ENCODE results near the gene PCDHGA1. TPM values are rescaled to one million over a fixed set of nuclear protein-coding genes. Genes with fewer than 3 reads are reported as not detected.

Gene PCDHGA1
- total RNA-seq, 6 experiments from 2014 or later: 0.04 to 0.18 (median 0.12) TPM; not detected in 1

DNA sequence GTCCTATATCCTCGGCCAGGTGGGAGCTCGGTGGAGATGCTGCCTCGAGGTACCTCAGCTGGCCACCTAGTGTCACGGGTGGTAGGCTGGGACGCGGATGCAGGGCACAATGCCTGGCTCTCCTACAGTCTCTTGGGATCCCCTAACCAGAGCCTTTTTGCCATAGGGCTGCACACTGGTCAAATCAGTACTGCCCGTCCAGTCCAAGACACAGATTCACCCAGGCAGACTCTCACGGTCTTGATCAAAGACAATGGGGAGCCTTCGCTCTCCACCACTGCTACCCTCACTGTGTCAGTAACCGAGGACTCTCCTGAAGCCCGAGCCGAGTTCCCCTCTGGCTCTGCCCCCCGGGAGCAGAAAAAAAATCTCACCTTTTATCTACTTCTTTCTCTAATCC, 147.5 kb downstream of the PCDHGA1 start:
- Histone ChIP-seq H3K36me3 (no peaks in the 10 kb centered on the region), H3K27me3 (peaks cover 0 to 4% of the 10 kb centered on the region in 2 donors), H3K27ac (no peak overlapping the region), H3K9me3 (no peaks in the 10 kb centered on the region), H3K4me1 (peaks cover 0 to 8% (median 2%) of the 10 kb centered on the region in 4 donors), H3K4me3 (peak overlapping the region in 1 of 3 donors; percentile 1)
- DNase-seq: no peak
- no peak for TF ChIP-seq POLR2A (IDR thresholded peaks at IDR 0.05)
- TF ChIP-seq, protein P1, sequence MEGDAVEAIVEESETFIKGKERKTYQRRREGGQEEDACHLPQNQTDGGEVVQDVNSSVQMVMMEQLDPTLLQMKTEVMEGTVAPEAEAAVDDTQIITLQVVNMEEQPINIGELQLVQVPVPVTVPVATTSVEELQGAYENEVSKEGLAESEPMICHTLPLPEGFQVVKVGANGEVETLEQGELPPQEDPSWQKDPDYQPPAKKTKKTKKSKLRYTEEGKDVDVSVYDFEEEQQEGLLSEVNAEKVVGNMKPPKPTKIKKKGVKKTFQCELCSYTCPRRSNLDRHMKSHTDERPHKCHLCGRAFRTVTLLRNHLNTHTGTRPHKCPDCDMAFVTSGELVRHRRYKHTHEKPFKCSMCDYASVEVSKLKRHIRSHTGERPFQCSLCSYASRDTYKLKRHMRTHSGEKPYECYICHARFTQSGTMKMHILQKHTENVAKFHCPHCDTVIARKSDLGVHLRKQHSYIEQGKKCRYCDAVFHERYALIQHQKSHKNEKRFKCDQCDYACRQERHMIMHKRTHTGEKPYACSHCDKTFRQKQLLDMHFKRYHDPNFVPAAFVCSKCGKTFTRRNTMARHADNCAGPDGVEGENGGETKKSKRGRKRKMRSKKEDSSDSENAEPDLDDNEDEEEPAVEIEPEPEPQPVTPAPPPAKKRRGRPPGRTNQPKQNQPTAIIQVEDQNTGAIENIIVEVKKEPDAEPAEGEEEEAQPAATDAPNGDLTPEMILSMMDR (IDR thresholded peaks at IDR 0.05): no peak
- WGBS (ENCODE audit: insufficient coverage, low coverage, low lambda C conversion rate, missing lambda C conversion rate): 49% methylated on average over 8 of the region's 13 CpGs
- ATAC-seq: no peak
- intact Hi-C loops (cut with DNase I): loop anchor here in 1 of 2 donors (10.0 kb wide), 1 partner anchor 47 kb away; no protein-coding TSS in a partner anchor

DNA sequence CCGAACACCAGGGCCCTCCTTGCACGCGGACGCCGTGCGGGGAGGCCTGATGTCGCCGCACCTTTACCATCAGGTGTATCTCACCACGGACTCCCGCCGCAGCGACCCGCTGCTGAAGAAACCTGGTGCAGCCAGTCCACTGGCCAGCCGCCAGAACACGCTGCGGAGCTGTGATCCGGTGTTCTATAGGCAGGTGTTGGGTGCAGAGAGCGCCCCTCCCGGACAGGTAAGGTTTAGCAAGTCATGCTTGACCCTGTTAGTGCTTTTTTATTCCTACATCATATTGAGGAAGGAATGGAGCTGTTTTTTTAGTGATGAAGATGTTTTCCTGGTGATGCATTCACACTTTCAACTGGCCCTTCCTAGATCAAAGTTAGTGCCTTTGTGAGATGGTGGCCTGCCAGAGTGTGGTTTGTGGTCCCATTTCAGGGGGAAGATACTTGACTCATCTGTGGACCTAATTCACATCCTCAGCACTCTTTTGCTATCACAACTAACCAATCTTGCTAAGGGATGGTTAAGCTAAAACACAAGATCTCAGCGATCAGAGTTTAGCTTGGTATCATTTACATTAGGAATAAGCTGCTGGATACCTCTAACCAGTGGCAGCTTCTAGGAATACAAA, 148.1 kb downstream of the PCDHGA1 start:
- TF ChIP-seq, protein P1 (IDR thresholded peaks at IDR 0.05): peak in 3 of 4 donors; percentile 10 to 16 (median 14)
- no peak for TF ChIP-seq POLR2A (IDR thresholded peaks at IDR 0.05)
- WGBS (ENCODE audit: insufficient coverage, low coverage, low lambda C conversion rate, missing lambda C conversion rate): 30% methylated on average over 17 of the region's 20 CpGs
- DNase-seq (no peak), ATAC-seq (no peak)
- Histone ChIP-seq H3K4me1 (peaks cover 0 to 8% (median 2%) of the 10 kb centered on the region in 4 donors), H3K27ac (no peak overlapping the region), H3K27me3 (peaks cover 0 to 4% of the 10 kb centered on the region in 2 donors), H3K9me3 (no peaks in the 10 kb centered on the region), H3K36me3 (no peaks in the 10 kb centered on the region), H3K4me3 (peak overlapping the region in 1 of 3 donors; percentile 1)
- intact Hi-C loops (cut with DNase I): loop anchor here in 1 of 2 donors (10.0 kb wide), 1 partner anchor 46 kb away; no protein-coding TSS in a partner anchor

DNA sequence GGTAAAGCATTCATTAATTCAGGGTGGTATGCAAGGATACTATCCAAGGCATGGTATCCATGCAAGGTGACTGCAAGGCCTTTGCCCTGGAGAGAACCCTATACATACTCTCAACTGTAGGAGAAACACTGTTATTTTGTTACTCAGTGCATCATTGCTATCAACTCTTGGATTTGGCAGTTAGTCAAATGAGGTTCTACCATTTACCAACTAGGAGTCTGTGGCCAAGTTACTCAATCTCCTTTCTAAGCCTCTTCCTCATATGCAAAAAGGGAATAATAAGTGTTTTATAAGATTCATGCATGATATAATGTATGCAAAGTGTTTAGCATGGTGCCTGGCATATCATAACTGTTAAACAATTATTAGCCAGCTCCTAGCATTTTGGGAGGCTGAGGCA, 149.5 kb downstream of the PCDHGA1 start:
- no peak overlapping the region for H3K4me3 ChIP-seq
- ATAC-seq: no peak
- peaks cover 0 to 8% (median 2%) of the 10 kb centered on the region in 4 donors for H3K4me1 ChIP-seq
- no peaks in the 10 kb centered on the region for H3K9me3 ChIP-seq
- TF ChIP-seq, protein P1 (IDR thresholded peaks at IDR 0.05): no peak
- peaks cover 0 to 4% of the 10 kb centered on the region in 2 donors for H3K27me3 ChIP-seq
- DNase-seq: no peak
- H3K36me3 ChIP-seq: no peaks in the 10 kb centered on the region
- intact Hi-C loops (cut with DNase I): loop anchor here in 1 of 2 donors (10.0 kb wide), 1 partner anchor 45 kb away; no protein-coding TSS in a partner anchor
- H3K27ac ChIP-seq: no peak overlapping the region

DNA sequence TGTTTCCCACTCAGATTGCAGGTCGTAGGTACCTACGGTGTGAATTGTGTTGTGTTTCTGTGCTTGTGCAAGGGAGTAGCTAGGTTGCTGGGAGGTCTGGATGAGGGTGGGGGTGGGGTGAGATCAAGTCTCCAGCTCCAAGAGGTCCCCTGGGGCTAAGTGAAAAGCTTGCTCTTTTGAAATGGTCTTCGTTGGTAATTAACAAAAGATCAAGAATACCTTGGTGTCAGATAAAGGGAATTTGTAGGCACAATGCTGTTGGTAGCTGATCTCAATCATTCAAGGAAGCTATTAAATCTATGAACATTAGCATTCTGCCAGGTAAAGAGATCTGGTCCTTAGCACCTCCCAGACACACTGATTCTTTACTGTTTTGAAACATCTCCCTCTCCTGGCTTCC, 153.6 kb downstream of the PCDHGA1 start:
- no peaks in the 10 kb centered on the region for H3K9me3 ChIP-seq
- no peak for ATAC-seq
- no peak for DNase-seq
- H3K27me3 ChIP-seq: no peaks in the 10 kb centered on the region
- H3K36me3 ChIP-seq: no peaks in the 10 kb centered on the region
- no peaks in the 10 kb centered on the region for H3K4me1 ChIP-seq
- 35% methylated on average over 3 of the region's 3 CpGs for WGBS (ENCODE audit: insufficient coverage, low coverage, low lambda C conversion rate, missing lambda C conversion rate)
- no peak overlapping the region for H3K27ac ChIP-seq
- intact Hi-C loops (cut with DNase I): no loop called here
- no peak overlapping the region for H3K4me3 ChIP-seq
- TF ChIP-seq, protein P1 (IDR thresholded peaks at IDR 0.05): no peak
- TF ChIP-seq POLR2A (IDR thresholded peaks at IDR 0.05): no peak

All from right lobe of liver (tissue), 6 donors.